Measurements from ENCODE around the gene INPP4B. TPM values are rescaled to one million over a fixed set of nuclear protein-coding genes. Genes with fewer than 3 reads are reported as not detected.

Gene INPP4B
- total and polyA plus RNA-seq, 2 donors from 2014 or later: 2.6 to 18.9 TPM

DNA sequence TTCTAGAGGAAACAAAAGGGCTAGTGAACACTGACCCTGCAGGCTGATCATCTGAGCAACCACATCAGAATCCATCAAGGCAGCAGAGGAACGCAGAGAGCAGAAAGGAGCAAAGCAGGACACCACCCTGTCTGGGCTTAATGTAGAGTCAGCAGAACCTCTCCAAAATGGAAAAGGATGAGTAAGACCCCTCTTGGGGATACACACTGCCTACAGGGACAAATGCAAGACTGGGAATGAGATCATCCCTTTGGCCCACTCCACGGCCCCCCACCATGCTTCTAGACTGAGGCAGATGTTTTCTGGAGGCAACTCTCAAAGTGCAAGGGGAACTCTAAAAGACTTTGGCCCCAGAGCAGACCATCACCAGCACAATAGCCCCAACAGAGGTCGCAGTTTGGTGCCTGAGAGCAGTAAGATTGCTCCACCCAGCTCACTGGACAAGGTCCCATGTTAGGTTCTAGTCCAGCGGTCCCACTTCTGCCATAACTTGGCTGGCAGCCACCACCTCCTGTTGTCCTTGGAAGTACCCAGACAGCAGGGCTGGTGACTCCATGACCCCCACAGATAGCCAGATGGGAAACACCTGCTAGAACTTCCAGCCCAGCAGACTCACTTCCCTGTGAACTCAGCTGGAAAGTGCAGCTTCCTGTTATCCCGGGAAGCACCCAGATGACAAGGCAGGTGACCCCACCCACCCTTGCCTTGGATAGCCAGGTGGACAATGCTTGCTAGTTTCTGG is 372.7 kb downstream of the INPP4B start:
- Histone ChIP-seq H3K9ac (ENCODE audit: low read length in 3 of 3) (no peak overlapping the region), H3K4me3 (ENCODE audit: low read length in 3 of 3) (no peak overlapping the region), H3K36me3 (ENCODE audit: control insufficient read depth in 2 of 3, insufficient read depth in 3 of 3, low read length in 3 of 3) (no peaks in the 10 kb centered on the region), H3K4me1 (ENCODE audit: control insufficient read depth in 2 of 3, insufficient read depth in 2 of 3, low read depth in 1 of 3, low read length in 3 of 3) (no peaks in the 10 kb centered on the region), H3K27ac (ENCODE audit: low read depth in 2 of 2, low read length in 2 of 2) (no peak overlapping the region), H3K9me3 (ENCODE audit: control insufficient read depth in 2 of 3, insufficient read depth in 1 of 3, low read length in 3 of 3) (no peaks in the 10 kb centered on the region), H3K27me3 (ENCODE audit: control insufficient read depth, insufficient read depth, low read length) (no peaks in the 10 kb centered on the region)
- DNase-seq (no peak), FAIRE-seq (no peak)
- intact Hi-C loops (cut with DNase I): no loop called here
- TF ChIP-seq, protein P1, sequence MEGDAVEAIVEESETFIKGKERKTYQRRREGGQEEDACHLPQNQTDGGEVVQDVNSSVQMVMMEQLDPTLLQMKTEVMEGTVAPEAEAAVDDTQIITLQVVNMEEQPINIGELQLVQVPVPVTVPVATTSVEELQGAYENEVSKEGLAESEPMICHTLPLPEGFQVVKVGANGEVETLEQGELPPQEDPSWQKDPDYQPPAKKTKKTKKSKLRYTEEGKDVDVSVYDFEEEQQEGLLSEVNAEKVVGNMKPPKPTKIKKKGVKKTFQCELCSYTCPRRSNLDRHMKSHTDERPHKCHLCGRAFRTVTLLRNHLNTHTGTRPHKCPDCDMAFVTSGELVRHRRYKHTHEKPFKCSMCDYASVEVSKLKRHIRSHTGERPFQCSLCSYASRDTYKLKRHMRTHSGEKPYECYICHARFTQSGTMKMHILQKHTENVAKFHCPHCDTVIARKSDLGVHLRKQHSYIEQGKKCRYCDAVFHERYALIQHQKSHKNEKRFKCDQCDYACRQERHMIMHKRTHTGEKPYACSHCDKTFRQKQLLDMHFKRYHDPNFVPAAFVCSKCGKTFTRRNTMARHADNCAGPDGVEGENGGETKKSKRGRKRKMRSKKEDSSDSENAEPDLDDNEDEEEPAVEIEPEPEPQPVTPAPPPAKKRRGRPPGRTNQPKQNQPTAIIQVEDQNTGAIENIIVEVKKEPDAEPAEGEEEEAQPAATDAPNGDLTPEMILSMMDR (IDR thresholded peaks at IDR 0.05; ENCODE audit: borderline replicate concordance, extremely low read depth, insufficient read depth): no peak

DNA sequence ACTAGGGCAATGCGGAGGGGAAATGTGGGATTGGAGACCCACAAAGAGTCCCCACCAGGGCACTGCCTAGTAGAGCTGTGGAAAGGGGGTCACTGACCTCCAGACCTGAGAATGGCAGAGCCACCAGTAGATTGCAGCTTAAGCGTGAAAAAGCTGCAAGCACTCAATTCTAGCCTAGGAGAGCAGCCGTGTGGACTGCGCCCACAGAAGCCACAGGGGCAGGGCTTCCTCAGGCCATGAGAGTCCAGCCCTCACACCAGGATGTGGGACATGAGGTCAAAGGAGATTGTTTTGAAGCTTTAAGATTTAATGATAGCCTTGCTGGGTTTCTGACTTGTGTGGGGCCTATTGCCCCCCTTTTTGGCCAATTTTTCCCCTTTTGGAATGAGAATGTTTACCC is 379.0 kb downstream of the INPP4B start:
- FAIRE-seq (no peak), DNase-seq (no peak)
- intact Hi-C loops (cut with DNase I): no loop called here
- H3K4me1 ChIP-seq (ENCODE audit: control insufficient read depth in 2 of 3, insufficient read depth in 2 of 3, low read depth in 1 of 3, low read length in 3 of 3): no peaks in the 10 kb centered on the region
- no peak overlapping the region for H3K27ac ChIP-seq (ENCODE audit: low read depth in 2 of 2, low read length in 2 of 2)
- H3K27me3 ChIP-seq (ENCODE audit: control insufficient read depth, insufficient read depth, low read length): no peaks in the 10 kb centered on the region
- TF ChIP-seq, protein P1 (IDR thresholded peaks at IDR 0.05; ENCODE audit: borderline replicate concordance, extremely low read depth, insufficient read depth): no peak
- no peak overlapping the region for H3K9ac ChIP-seq (ENCODE audit: low read length in 3 of 3)
- H3K36me3 ChIP-seq (ENCODE audit: control insufficient read depth in 2 of 3, insufficient read depth in 3 of 3, low read length in 3 of 3): no peaks in the 10 kb centered on the region
- H3K9me3 ChIP-seq (ENCODE audit: control insufficient read depth in 2 of 3, insufficient read depth in 1 of 3, low read length in 3 of 3): no peaks in the 10 kb centered on the region
- H3K4me3 ChIP-seq (ENCODE audit: low read length in 3 of 3): no peak overlapping the region

DNA sequence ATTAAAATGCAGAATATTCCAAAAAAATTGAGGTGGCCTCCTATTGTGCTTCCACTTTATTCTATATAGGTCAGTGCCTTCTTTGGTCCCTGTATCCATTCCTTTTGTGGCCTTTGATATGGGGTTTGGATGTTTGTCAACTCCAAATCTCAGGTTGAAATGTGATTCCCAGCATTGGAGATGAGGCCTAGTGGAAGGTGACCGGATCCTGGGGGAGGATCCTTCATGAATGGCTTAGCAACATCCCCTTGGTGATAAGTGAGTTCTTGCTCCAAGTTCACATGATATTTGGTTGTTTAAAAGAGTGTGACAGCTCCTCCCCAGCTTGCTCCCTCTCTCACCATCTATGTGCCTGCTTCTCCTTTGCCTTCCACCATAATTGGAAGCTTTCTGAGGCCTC is 380.6 kb downstream of the INPP4B start:
- H3K4me3 ChIP-seq (ENCODE audit: low read length in 3 of 3): no peak overlapping the region
- H3K27ac ChIP-seq (ENCODE audit: low read depth in 2 of 2, low read length in 2 of 2): no peak overlapping the region
- no peaks in the 10 kb centered on the region for H3K9me3 ChIP-seq (ENCODE audit: control insufficient read depth in 2 of 3, insufficient read depth in 1 of 3, low read length in 3 of 3)
- DNase-seq (peak in 3 of 5 donors; percentile 45 to 75 (median 66)), FAIRE-seq (no peak)
- no peak overlapping the region for H3K9ac ChIP-seq (ENCODE audit: low read length in 3 of 3)
- H3K36me3 ChIP-seq (ENCODE audit: control insufficient read depth in 2 of 3, insufficient read depth in 3 of 3, low read length in 3 of 3): no peaks in the 10 kb centered on the region
- intact Hi-C loops (cut with DNase I): no loop called here
- no peaks in the 10 kb centered on the region for H3K4me1 ChIP-seq (ENCODE audit: control insufficient read depth in 2 of 3, insufficient read depth in 2 of 3, low read depth in 1 of 3, low read length in 3 of 3)
- TF ChIP-seq, protein P1 (IDR thresholded peaks at IDR 0.05; ENCODE audit: borderline replicate concordance, extremely low read depth, insufficient read depth): no peak
- no peaks in the 10 kb centered on the region for H3K27me3 ChIP-seq (ENCODE audit: control insufficient read depth, insufficient read depth, low read length)
